HL-60 (cell line): Measurements from ENCODE around the gene ZFP64.
"Not testable (repeated sequence)": the region's sequence is repeated elsewhere in the genome, so short reads cannot be mapped to it uniquely, and the experiment has no call there.

ENCODE experiments used
- DNase-seq, 2 experiments: peaks; one replicate each; pipeline ENCODE4 v3.0.0-alpha.2; 2010 to 2020; ENCODE audit warnings: low read depth in 1 of 2, low spot score in 1 of 2
- H3K27ac ChIP-seq: fragments of 250-450 bp; sonication (Bioruptor Pico); replicated peaks from 2 replicates; pipeline ENCODE4 v1.5.1; 2020; ENCODE audit warnings: mild to moderate bottlenecking, moderate library complexity
- H3K27me3 ChIP-seq: fragments of 250-450 bp; sonication (Bioruptor Pico); 2 replicates; pipeline ENCODE4 v1.5.1; 2021; ENCODE audit warnings: mild to moderate bottlenecking, moderate library complexity; ENCODE audit not compliant: insufficient read depth, poor library complexity, severe bottlenecking
- H3K4me3 ChIP-seq: replicated peaks from 2 replicates; pipeline ENCODE4 v1.5.1; 2011; ENCODE audit warnings: mild to moderate bottlenecking, control low read depth, low read length; ENCODE audit not compliant: insufficient read depth
- GABPA ChIP-seq: IDR thresholded peaks from 2 replicates; pipeline ENCODE4 v1.6.1; 2012; ENCODE audit warnings: low read depth
- POLR2AphosphoS5 ChIP-seq: IDR thresholded peaks from 2 replicates; pipeline ENCODE4 v1.6.1; 2012; ENCODE audit warnings: low read depth
- SPI1 ChIP-seq: IDR thresholded peaks from 2 replicates; pipeline ENCODE4 v1.6.1; 2012; ENCODE audit warnings: low read depth, mild to moderate bottlenecking, borderline replicate concordance
- TF ChIP-seq, protein P1 (sequence below): IDR thresholded peaks from one replicate; pipeline ENCODE4 v1.5.1; 2011; ENCODE audit warnings: low read length, control low read depth, inconsistent platforms; ENCODE audit not compliant: insufficient read depth
- TF ChIP-seq, protein P2 (sequence below): IDR thresholded peaks from 2 replicates; pipeline ENCODE4 v1.6.1; 2012; ENCODE audit warnings: low read depth; ENCODE audit not compliant: insufficient replicate concordance

ZFP64 gene

DNA sequence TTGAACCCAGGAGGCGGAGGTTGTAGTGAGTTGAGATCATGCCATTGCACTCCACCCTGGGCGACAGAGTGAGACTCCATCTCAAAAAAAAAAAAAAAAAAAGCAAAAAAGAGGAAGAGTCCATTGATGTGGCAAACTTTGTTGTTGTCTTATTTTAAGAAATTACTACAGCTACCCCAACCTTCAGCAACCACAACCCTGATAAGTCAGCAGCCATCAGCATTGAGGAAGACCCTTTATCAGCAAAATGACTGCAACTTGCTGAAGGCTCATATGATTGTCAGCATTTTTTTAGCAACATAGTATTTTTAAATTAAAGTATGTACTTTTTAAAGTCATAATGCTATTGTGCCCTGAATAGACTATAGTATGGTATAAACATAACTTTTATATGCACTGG is 48.8 kb downstream of the ZFP64 start:
- Histone ChIP-seq H3K4me3 (no peak overlapping the region), H3K27ac (no peak overlapping the region), H3K27me3 (no peaks in the 10 kb centered on the region)
- TF ChIP-seq SPI1 (peak; percentile 79), POLR2AphosphoS5 (no peak)
- DNase-seq: peak in 1 of 2 experiments; percentile 42

DNA sequence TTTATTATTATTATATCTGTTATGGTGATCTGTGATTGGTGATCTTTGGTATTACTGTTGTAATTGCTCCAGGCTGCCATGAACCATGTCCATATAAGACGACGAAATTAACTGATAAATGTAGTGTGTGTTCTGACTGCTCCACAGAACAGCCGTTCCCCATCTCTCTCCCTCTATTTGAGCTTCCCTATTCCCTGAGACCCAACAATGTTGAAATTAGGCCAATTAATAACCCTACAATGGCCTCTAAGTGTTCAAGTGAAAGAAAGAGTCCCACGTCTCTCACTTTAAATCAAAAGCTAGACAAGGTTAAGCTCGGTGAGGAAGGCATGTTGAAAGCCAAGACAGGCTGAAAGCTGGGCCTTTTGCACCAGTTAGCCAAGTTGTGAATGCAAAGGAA is 51.6 kb downstream of the ZFP64 start:
- DNase-seq: no peak
- H3K27ac ChIP-seq: no peak overlapping the region

DNA sequence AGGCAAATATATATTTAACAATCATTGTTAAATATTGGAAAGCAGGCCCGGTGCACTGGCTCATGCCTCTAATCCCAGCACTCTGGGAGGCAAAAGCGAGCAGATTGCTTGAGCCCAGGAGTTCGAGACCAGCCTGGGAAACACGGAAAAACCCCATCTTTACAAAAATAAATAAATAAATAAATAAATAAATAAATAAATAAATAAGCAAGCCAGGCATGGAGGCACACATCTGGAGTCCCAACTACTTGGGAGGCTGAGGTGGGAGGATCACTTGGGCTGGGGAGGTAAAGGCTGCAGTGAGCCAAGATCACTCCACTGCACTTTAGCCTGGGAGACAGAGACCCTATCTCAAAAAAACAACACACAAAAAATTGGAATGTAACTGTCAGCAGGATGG is 53.7 kb downstream of the ZFP64 start:
- Histone ChIP-seq H3K4me3 (no peak overlapping the region), H3K27ac (no peak overlapping the region), H3K27me3 (no peaks in the 10 kb centered on the region)
- no peak for DNase-seq
- TF ChIP-seq, protein P1, sequence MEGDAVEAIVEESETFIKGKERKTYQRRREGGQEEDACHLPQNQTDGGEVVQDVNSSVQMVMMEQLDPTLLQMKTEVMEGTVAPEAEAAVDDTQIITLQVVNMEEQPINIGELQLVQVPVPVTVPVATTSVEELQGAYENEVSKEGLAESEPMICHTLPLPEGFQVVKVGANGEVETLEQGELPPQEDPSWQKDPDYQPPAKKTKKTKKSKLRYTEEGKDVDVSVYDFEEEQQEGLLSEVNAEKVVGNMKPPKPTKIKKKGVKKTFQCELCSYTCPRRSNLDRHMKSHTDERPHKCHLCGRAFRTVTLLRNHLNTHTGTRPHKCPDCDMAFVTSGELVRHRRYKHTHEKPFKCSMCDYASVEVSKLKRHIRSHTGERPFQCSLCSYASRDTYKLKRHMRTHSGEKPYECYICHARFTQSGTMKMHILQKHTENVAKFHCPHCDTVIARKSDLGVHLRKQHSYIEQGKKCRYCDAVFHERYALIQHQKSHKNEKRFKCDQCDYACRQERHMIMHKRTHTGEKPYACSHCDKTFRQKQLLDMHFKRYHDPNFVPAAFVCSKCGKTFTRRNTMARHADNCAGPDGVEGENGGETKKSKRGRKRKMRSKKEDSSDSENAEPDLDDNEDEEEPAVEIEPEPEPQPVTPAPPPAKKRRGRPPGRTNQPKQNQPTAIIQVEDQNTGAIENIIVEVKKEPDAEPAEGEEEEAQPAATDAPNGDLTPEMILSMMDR: no peak
- TF ChIP-seq GABPA (no peak), POLR2AphosphoS5 (no peak), SPI1 (no peak)
- TF ChIP-seq, protein P2, sequence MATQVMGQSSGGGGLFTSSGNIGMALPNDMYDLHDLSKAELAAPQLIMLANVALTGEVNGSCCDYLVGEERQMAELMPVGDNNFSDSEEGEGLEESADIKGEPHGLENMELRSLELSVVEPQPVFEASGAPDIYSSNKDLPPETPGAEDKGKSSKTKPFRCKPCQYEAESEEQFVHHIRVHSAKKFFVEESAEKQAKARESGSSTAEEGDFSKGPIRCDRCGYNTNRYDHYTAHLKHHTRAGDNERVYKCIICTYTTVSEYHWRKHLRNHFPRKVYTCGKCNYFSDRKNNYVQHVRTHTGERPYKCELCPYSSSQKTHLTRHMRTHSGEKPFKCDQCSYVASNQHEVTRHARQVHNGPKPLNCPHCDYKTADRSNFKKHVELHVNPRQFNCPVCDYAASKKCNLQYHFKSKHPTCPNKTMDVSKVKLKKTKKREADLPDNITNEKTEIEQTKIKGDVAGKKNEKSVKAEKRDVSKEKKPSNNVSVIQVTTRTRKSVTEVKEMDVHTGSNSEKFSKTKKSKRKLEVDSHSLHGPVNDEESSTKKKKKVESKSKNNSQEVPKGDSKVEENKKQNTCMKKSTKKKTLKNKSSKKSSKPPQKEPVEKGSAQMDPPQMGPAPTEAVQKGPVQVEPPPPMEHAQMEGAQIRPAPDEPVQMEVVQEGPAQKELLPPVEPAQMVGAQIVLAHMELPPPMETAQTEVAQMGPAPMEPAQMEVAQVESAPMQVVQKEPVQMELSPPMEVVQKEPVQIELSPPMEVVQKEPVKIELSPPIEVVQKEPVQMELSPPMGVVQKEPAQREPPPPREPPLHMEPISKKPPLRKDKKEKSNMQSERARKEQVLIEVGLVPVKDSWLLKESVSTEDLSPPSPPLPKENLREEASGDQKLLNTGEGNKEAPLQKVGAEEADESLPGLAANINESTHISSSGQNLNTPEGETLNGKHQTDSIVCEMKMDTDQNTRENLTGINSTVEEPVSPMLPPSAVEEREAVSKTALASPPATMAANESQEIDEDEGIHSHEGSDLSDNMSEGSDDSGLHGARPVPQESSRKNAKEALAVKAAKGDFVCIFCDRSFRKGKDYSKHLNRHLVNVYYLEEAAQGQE: no peak

More for the DNA sequence above, 51.6 kb downstream of the ZFP64 start:
- TF ChIP-seq, protein P2: no peak
- TF ChIP-seq GABPA (no peak), POLR2AphosphoS5 (no peak), SPI1 (no peak)
- TF ChIP-seq, protein P1: no peak
- Histone ChIP-seq H3K4me3 (no peak overlapping the region), H3K27me3 (no peaks in the 10 kb centered on the region)

DNA sequence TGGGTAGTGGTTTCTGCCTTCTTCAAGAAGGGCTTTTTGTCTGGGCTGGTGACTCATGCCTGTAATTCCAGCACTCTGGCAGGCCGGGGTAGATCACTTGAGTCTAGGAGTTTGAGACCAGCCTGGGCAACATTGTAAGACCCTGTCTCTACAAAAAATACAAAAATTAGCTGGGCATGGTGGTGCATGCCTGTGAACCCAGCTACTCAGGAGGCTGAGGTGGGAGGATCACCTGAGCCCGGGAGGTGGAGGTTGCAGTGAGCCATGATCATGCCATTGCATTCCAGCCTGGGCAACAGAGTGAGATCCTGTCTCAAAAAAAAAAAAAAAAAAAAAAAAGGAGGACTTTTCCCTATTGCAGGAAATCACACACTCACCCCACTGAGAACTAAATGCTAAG is 57.9 kb downstream of the ZFP64 start:
- DNase-seq, H3K4me3 ChIP-seq, H3K27me3 ChIP-seq, H3K27ac ChIP-seq: not testable (repeated sequence)

DNA sequence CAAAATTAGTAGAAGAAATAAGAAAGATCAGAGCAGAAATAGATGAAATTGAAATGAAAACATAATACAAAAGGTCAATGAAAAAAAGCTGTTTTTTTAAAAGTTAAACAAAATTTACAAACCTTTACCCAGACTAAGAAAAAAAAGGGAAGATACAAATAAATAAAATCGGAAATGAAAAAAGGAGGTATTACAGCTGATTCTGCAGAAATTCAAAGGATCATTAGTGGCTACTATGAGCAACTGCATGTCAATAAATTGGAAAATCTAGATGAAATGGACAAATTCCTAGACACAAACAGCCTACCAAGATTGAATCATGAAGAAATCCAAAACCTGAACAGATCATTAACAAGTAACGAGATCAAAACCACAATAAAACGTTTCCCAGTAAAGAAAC is 59.2 kb downstream of the ZFP64 start:
- DNase-seq: no peak

More for the DNA sequence above, 59.2 kb downstream of the ZFP64 start:
- Histone ChIP-seq H3K27ac (no peak overlapping the region), H3K27me3 (no peaks in the 10 kb centered on the region), H3K4me3 (no peak overlapping the region)
- TF ChIP-seq SPI1: no peak
